Ishikawa (cell line): Measurements from ENCODE around the gene HCAR1.

ENCODE experiments used
- CEBPB ChIP-seq: IDR thresholded peaks from 2 replicates; pipeline ENCODE4 v1.6.1; 2012
- CREB1 ChIP-seq: IDR thresholded peaks from 2 replicates; pipeline ENCODE4 v1.6.1; 2012; ENCODE audit warnings: low read depth
- EGR1 ChIP-seq: IDR thresholded peaks from 2 replicates; pipeline ENCODE4 v1.6.1; 2012
- EP300 ChIP-seq: IDR thresholded peaks from 2 replicates; pipeline ENCODE4 v1.6.1; 2012; ENCODE audit warnings: borderline replicate concordance
- FOXM1 ChIP-seq: IDR thresholded peaks from 2 replicates; pipeline ENCODE4 v1.6.1; 2012; ENCODE audit warnings: low read depth, borderline replicate concordance
- RAD21 ChIP-seq: IDR thresholded peaks from 2 replicates; pipeline ENCODE4 v1.6.1; 2012; ENCODE audit warnings: low read depth
- TAF1 ChIP-seq: IDR thresholded peaks from 2 replicates; pipeline ENCODE4 v1.6.1; 2012; ENCODE audit warnings: low read depth, mild to moderate bottlenecking
- TCF12 ChIP-seq: IDR thresholded peaks from 2 replicates; pipeline ENCODE4 v1.6.1; 2012; ENCODE audit warnings: low read depth
- TEAD4 ChIP-seq: IDR thresholded peaks from 2 replicates; pipeline ENCODE4 v1.6.1; 2012
- YY1 ChIP-seq: IDR thresholded peaks from 2 replicates; pipeline ENCODE4 v1.6.1; 2012; ENCODE audit warnings: low read depth
- ZBTB7A ChIP-seq: IDR thresholded peaks from 2 replicates; pipeline ENCODE4 v1.6.1; 2012; ENCODE audit warnings: low read depth
- TF ChIP-seq, protein P1 (sequence below): IDR thresholded peaks from 2 replicates; pipeline ENCODE4 v1.6.1; 2012
- TF ChIP-seq, protein P2 (sequence below): IDR thresholded peaks from 2 replicates; pipeline ENCODE4 v1.6.1; 2012; ENCODE audit warnings: low read depth, mild to moderate bottlenecking
- TF ChIP-seq, protein P3 (sequence below): IDR thresholded peaks from 2 replicates; pipeline ENCODE4 v1.6.1; 2012

DNA sequence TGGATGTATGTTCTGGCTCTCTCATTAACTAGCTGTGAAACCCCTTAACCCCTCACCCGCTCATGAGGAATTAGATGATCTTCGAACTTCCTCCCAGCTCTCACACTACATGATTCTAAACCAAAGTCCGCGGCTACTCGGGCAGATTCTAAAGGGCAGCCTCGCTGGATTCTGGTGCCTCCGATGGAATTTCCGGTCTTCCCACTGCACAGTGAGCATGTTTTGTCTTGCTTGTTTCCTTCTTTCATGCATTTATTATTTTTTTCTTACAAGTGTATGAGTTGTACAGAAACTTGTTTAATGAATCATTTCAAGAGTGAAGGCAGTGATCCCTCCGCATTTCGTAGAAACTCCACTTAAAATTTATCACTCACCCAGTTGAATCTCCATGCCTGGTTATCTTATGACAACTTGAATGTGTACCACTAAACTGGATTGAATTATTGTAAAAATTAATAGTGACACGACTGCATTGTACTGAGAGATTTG is 9.5 kb downstream of the HCAR1 start:
- TF ChIP-seq, protein P1, sequence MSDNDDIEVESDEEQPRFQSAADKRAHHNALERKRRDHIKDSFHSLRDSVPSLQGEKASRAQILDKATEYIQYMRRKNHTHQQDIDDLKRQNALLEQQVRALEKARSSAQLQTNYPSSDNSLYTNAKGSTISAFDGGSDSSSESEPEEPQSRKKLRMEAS = no peak
- TF ChIP-seq TAF1 (no peak), FOXM1 (no peak), EGR1 (no peak), TEAD4 (no peak), TCF12 (no peak), CEBPB (no peak), ZBTB7A (no peak), YY1 (no peak), EP300 (no peak), RAD21 (no peak), CREB1 (no peak)
- TF ChIP-seq, protein P2, sequence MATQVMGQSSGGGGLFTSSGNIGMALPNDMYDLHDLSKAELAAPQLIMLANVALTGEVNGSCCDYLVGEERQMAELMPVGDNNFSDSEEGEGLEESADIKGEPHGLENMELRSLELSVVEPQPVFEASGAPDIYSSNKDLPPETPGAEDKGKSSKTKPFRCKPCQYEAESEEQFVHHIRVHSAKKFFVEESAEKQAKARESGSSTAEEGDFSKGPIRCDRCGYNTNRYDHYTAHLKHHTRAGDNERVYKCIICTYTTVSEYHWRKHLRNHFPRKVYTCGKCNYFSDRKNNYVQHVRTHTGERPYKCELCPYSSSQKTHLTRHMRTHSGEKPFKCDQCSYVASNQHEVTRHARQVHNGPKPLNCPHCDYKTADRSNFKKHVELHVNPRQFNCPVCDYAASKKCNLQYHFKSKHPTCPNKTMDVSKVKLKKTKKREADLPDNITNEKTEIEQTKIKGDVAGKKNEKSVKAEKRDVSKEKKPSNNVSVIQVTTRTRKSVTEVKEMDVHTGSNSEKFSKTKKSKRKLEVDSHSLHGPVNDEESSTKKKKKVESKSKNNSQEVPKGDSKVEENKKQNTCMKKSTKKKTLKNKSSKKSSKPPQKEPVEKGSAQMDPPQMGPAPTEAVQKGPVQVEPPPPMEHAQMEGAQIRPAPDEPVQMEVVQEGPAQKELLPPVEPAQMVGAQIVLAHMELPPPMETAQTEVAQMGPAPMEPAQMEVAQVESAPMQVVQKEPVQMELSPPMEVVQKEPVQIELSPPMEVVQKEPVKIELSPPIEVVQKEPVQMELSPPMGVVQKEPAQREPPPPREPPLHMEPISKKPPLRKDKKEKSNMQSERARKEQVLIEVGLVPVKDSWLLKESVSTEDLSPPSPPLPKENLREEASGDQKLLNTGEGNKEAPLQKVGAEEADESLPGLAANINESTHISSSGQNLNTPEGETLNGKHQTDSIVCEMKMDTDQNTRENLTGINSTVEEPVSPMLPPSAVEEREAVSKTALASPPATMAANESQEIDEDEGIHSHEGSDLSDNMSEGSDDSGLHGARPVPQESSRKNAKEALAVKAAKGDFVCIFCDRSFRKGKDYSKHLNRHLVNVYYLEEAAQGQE = no peak
- TF ChIP-seq, protein P3, sequence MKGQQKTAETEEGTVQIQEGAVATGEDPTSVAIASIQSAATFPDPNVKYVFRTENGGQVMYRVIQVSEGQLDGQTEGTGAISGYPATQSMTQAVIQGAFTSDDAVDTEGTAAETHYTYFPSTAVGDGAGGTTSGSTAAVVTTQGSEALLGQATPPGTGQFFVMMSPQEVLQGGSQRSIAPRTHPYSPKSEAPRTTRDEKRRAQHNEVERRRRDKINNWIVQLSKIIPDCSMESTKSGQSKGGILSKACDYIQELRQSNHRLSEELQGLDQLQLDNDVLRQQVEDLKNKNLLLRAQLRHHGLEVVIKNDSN = no peak
